ENCODE data around the gene GRM1.

GRCh38 chr6:146422789-146423375 is 394.0 kb downstream of the GRM1 start:
- TF ChIP-seq CTCF (IDR thresholded peaks at IDR 0.05) (no peak), POLR2A (IDR thresholded peaks at IDR 0.05) (no peak)

Measured in lower leg skin (tissue), 3 donors.